Measurements from ENCODE around the gene OTC.

OTC gene

DNA sequence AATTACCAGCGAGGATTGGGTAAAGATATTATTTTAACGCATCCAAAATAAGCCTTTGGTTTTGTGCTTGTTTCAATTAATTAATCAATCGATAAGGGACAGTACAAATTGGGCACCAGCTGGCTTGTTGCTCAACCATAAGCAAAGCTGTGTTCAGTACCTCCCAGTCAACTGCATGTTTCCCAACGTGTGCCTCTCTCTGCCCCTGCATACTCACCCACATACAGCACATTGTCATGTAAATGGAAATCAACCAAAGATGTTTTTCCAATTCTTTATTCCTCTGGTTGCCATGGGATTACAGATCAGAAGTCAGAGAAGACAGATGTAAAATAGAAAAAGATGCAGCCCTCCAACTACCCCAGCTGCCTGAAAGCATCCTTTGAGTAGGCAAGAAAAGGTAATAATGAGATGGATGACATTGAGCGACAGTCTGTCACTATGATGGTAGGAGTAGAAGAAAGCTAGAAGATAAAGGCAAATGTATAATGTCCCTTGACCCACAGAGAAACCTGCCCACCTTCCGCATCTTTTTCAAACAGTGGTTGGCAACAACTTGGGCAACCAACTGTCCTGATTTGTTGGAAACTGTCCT, 116.3 kb downstream of the OTC start:
- DNase-seq = no peak
